Measurements from ENCODE around the gene QRICH1.
"Not testable (repeated sequence)": the region's sequence is repeated elsewhere in the genome, so short reads cannot be mapped to it uniquely, and the experiment has no call there.

The QRICH1 gene

GRCh38 chr3:49013738-49014660 lies 79.9 kb downstream of the QRICH1 start:
- peaks cover 27% of the 10 kb centered on the region for H3K36me3 ChIP-seq (ENCODE audit: control insufficient read depth, insufficient read depth, low read length, severe bottlenecking)
- no peaks in the 10 kb centered on the region for H3K9me3 ChIP-seq (ENCODE audit: control insufficient read depth, low read length)
- no peak overlapping the region for H3K9ac ChIP-seq (ENCODE audit: low read length)
- DNase-seq (ENCODE audit: low read depth), result no peak
- H3K27me3 ChIP-seq (replicated peaks; ENCODE audit: control insufficient read depth, insufficient read depth, low read length), result no peaks in the 10 kb centered on the region
- H3K4me1 ChIP-seq (ENCODE audit: control insufficient read depth, insufficient read depth, low read length), result peaks cover 12% of the 10 kb centered on the region
- H3K4me3 ChIP-seq (ENCODE audit: low read length), result no peak overlapping the region

GRCh38 chr3:49013113-49013737 lies 80.6 kb downstream of the QRICH1 start:
- H3K4me3 ChIP-seq (ENCODE audit: low read length), result no peak overlapping the region
- no peak overlapping the region for H3K9ac ChIP-seq (ENCODE audit: low read length)
- no peak for DNase-seq (ENCODE audit: low read depth)
- no peaks in the 10 kb centered on the region for H3K27me3 ChIP-seq (replicated peaks; ENCODE audit: control insufficient read depth, insufficient read depth, low read length)
- H3K9me3 ChIP-seq (ENCODE audit: control insufficient read depth, low read length), result no peaks in the 10 kb centered on the region
- H3K36me3 ChIP-seq (ENCODE audit: control insufficient read depth, insufficient read depth, low read length, severe bottlenecking), result peaks cover 27% of the 10 kb centered on the region
- H3K4me1 ChIP-seq (ENCODE audit: control insufficient read depth, insufficient read depth, low read length), result peaks cover 12% of the 10 kb centered on the region

GRCh38 chr3:49012441-49013017 lies 81.3 kb downstream of the QRICH1 start:
- no peak for DNase-seq (ENCODE audit: low read depth)
- Histone ChIP-seq H3K4me3 (ENCODE audit: low read length) (no peak overlapping the region), H3K27me3 (replicated peaks; ENCODE audit: control insufficient read depth, insufficient read depth, low read length) (no peaks in the 10 kb centered on the region), H3K9ac (ENCODE audit: low read length) (no peak overlapping the region), H3K36me3 (ENCODE audit: control insufficient read depth, insufficient read depth, low read length, severe bottlenecking) (peaks cover 27% of the 10 kb centered on the region), H3K9me3 (ENCODE audit: control insufficient read depth, low read length) (no peaks in the 10 kb centered on the region), H3K4me1 (ENCODE audit: control insufficient read depth, insufficient read depth, low read length) (peaks cover 12% of the 10 kb centered on the region)

GRCh38 chr3:49009396-49009795 lies 84.5 kb downstream of the QRICH1 start:
- no peaks in the 10 kb centered on the region for H3K9me3 ChIP-seq (ENCODE audit: control insufficient read depth, low read length)
- no peak for DNase-seq (ENCODE audit: low read depth)
- peaks cover 18% of the 10 kb centered on the region for H3K4me1 ChIP-seq (ENCODE audit: control insufficient read depth, insufficient read depth, low read length)
- peaks cover 8% of the 10 kb centered on the region for H3K36me3 ChIP-seq (ENCODE audit: control insufficient read depth, insufficient read depth, low read length, severe bottlenecking)
- H3K9ac ChIP-seq (ENCODE audit: low read length), result no peak overlapping the region
- H3K27me3 ChIP-seq (replicated peaks; ENCODE audit: control insufficient read depth, insufficient read depth, low read length), result no peaks in the 10 kb centered on the region
- H3K4me3 ChIP-seq (ENCODE audit: low read length), result no peak overlapping the region

- H3K9me3 ChIP-seq (ENCODE audit: control insufficient read depth, low read length); H3K27me3 ChIP-seq (replicated peaks; ENCODE audit: control insufficient read depth, insufficient read depth, low read length); DNase-seq (ENCODE audit: low read depth); H3K36me3 ChIP-seq (ENCODE audit: control insufficient read depth, insufficient read depth, low read length, severe bottlenecking): not testable (repeated sequence)
- peak overlapping the region; percentile 92 for H3K4me3 ChIP-seq (ENCODE audit: low read length)
- peaks cover 18% of the 10 kb centered on the region for H3K4me1 ChIP-seq (ENCODE audit: control insufficient read depth, insufficient read depth, low read length)
- H3K9ac ChIP-seq (ENCODE audit: low read length), result peak overlapping the region; percentile 75
These were observed 85.2 kb downstream of the QRICH1 start for GRCh38 chr3:49008627-49009026.

GRCh38 chr3:49007771-49008528 lies 85.9 kb downstream of the QRICH1 start:
- H3K36me3 ChIP-seq (ENCODE audit: control insufficient read depth, insufficient read depth, low read length, severe bottlenecking), result peaks cover 5% of the 10 kb centered on the region
- DNase-seq (ENCODE audit: low read depth), result peak; percentile 94

GRCh38 chr3:49007068-49007770 lies 86.7 kb downstream of the QRICH1 start, which contains the start of gene WDR6:
TSS of gene WDR6 (plus strand) at chr3:49007391. CDS start at chr3:49007432, 41 bp downstream.
- peak within 1 kb of the TSS; percentile 92 for H3K4me3 ChIP-seq (ENCODE audit: low read length)
- H3K36me3 ChIP-seq (ENCODE audit: control insufficient read depth, insufficient read depth, low read length, severe bottlenecking), result no peaks in the 10 kb centered on the region
- no peaks in the 10 kb centered on the region for H3K9me3 ChIP-seq (ENCODE audit: control insufficient read depth, low read length)
- DNase-seq (ENCODE audit: low read depth), result peak; percentile 98
- H3K4me1 ChIP-seq (ENCODE audit: control insufficient read depth, insufficient read depth, low read length), result peaks cover 18% of the 10 kb centered on the region
- H3K9ac ChIP-seq (ENCODE audit: low read length), result peak within 1 kb of the TSS; percentile 95
- no peaks in the 10 kb centered on the region for H3K27me3 ChIP-seq (replicated peaks; ENCODE audit: control insufficient read depth, insufficient read depth, low read length)

More at GRCh38 chr3:49007771-49008528, 85.9 kb downstream of the QRICH1 start:
- H3K4me3 ChIP-seq (ENCODE audit: low read length), result peak overlapping the region; percentile 92
- H3K4me1 ChIP-seq (ENCODE audit: control insufficient read depth, insufficient read depth, low read length), result peaks cover 18% of the 10 kb centered on the region
- H3K9ac ChIP-seq (ENCODE audit: low read length), result peak overlapping the region; percentile 95
- no peaks in the 10 kb centered on the region for H3K27me3 ChIP-seq (replicated peaks; ENCODE audit: control insufficient read depth, insufficient read depth, low read length)
- no peaks in the 10 kb centered on the region for H3K9me3 ChIP-seq (ENCODE audit: control insufficient read depth, low read length)

- Histone ChIP-seq H3K9ac (ENCODE audit: low read length) (peak overlapping the region; percentile 95), H3K36me3 (ENCODE audit: control insufficient read depth, insufficient read depth, low read length, severe bottlenecking) (no peaks in the 10 kb centered on the region), H3K4me1 (ENCODE audit: control insufficient read depth, insufficient read depth, low read length) (peaks cover 18% of the 10 kb centered on the region), H3K27me3 (replicated peaks; ENCODE audit: control insufficient read depth, insufficient read depth, low read length) (no peaks in the 10 kb centered on the region), H3K4me3 (ENCODE audit: low read length) (peak overlapping the region; percentile 92), H3K9me3 (ENCODE audit: control insufficient read depth, low read length) (no peaks in the 10 kb centered on the region)
- peak; percentile 50 for DNase-seq (ENCODE audit: low read depth)
These were observed 87.3 kb downstream of the QRICH1 start for GRCh38 chr3:49006408-49007067.

GRCh38 chr3:49005998-49006397 lies 87.9 kb downstream of the QRICH1 start:
- Histone ChIP-seq H3K9me3 (ENCODE audit: control insufficient read depth, low read length) (no peaks in the 10 kb centered on the region), H3K4me3 (ENCODE audit: low read length) (peak overlapping the region; percentile 92), H3K9ac (ENCODE audit: low read length) (peak overlapping the region; percentile 95), H3K27me3 (replicated peaks; ENCODE audit: control insufficient read depth, insufficient read depth, low read length) (no peaks in the 10 kb centered on the region), H3K4me1 (ENCODE audit: control insufficient read depth, insufficient read depth, low read length) (peaks cover 18% of the 10 kb centered on the region), H3K36me3 (ENCODE audit: control insufficient read depth, insufficient read depth, low read length, severe bottlenecking) (no peaks in the 10 kb centered on the region)
- no peak for DNase-seq (ENCODE audit: low read depth)

GRCh38 chr3:49005303-49005680 lies 88.6 kb downstream of the QRICH1 start:
- no peak overlapping the region for H3K9ac ChIP-seq (ENCODE audit: low read length)
- H3K4me1 ChIP-seq (ENCODE audit: control insufficient read depth, insufficient read depth, low read length), result peaks cover 18% of the 10 kb centered on the region
- H3K36me3 ChIP-seq (ENCODE audit: control insufficient read depth, insufficient read depth, low read length, severe bottlenecking), result no peaks in the 10 kb centered on the region
- H3K9me3 ChIP-seq (ENCODE audit: control insufficient read depth, low read length), result no peaks in the 10 kb centered on the region
- no peaks in the 10 kb centered on the region for H3K27me3 ChIP-seq (replicated peaks; ENCODE audit: control insufficient read depth, insufficient read depth, low read length)
- no peak overlapping the region for H3K4me3 ChIP-seq (ENCODE audit: low read length)
- DNase-seq (ENCODE audit: low read depth), result no peak
